Mucosa of gallbladder (tissue), 1 donor: ENCODE data around the gene NKAIN2. TPM values are rescaled to one million over a fixed set of nuclear protein-coding genes. Genes with fewer than 3 reads are reported as not detected.
"Not testable (repeated sequence)": the region's sequence is repeated elsewhere in the genome, so short reads cannot be mapped to it uniquely, and the experiment has no call there.

ENCODE experiments used
- DNase-seq: peaks from one replicate; pipeline ENCODE4 v3.0.0-alpha.2; 2020; ENCODE audit warnings: low spot score
- total RNA-seq: library from RNA; stranded (reverse); gene quantifications from one replicate; pipeline ENCODE4 v1.2.1, GENCODE V29; 2021
- donor health status: DM: no; HTN: no; CAD: no.

The NKAIN2 gene
- total RNA-seq, 1 donor from 2014 or later: 0.29 TPM

GRCh38 chr6:124203101-124203811 lies 399.6 kb downstream of the NKAIN2 start:
- DNase-seq: no peak

DNA sequence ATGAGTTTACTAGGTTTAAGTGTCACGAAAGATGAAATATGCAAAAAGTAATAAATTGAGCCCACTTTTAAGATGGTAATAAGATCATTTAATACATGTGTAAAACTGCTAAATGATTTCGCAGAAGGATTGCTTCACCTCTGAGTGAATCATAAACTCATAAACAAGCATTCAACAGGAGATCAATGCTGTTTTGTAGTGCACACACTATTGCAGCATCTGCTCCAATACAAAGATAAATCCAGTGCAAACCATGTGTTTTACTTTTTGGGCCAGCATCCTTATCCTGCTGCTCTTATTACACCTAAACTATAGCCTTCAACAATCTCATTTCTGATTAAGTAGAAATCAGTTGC lies 400.1 kb downstream of the NKAIN2 start:
- no peak for DNase-seq

- no peak for DNase-seq
Measured at GRCh38 chr6:124205921-124206320, 402.3 kb downstream of the NKAIN2 start.

DNA sequence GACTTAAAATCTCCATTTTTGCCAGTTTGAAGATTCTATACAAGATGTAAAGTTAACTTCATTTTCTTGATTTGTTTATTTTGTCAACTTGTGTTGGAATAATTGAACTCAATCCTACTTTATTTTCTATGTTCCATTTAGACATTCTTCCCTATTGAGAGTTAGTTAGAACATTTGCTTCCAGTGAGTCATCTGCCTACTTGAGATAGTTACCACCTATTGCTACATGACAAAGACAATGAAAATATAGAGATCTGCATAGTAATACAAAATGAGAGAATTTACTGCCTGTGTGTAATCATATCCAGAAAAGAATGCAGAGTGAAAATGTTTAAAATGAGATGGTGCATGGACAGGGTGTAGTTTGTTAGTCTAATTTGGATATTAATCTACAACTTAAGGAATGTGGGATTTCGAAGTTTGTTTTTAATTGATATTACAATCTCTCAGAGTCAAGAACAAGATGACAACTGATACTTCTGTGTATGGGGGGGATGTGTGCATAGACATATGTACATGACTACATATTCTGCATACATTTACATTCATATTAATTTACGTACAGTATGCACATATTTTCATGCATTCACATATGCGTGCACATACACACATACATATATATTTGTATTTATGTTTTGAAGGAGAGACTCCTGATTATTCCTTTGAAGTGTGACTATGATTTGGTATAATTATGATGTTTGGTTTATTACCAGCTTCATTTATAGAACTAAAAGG lies 420.1 kb downstream of the NKAIN2 start:
- DNase-seq: no peak

DNA sequence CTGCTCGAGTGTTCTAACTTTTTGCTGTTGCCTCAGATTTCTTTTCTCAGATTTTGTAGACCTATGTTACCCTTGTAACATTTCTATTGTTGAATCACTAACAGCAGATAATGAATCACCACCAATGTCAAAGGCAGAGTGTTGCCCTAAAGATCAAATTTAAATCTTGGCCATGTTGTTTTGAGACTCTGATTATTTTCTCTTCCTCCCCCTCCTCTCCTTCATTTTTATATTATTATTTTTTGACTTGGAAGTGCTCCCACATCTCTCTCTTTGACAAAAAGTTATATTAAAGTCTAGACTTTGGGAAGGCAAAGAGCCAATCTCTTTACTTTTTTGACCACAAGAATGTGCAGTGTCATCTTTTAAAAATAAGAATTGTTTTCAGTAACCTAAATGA lies 422.7 kb downstream of the NKAIN2 start:
- no peak for DNase-seq

DNA sequence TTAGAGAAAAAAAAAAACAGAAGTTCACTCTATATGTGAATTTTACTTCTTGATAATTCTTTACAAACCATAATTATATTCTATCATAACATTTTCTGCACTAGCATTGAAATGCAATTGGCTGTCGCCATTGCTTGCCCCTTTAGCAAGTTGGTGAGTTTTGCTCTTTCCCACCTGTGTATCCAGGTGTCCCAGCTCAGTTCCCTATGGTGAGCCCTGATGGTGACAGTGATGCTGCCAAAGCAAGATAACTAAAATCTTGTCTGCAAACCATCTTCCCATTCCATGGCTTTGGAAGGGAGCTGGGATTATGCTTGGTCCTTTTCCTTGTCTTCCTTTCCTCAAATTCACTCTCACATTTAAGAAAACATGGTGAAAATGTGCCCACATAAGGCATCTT lies 429.6 kb downstream of the NKAIN2 start:
- no peak for DNase-seq

GRCh38 chr6:124234801-124235200 lies 431.1 kb downstream of the NKAIN2 start:
- DNase-seq: no peak

- DNase-seq: no peak
Measured at GRCh38 chr6:124237911-124238310, 434.2 kb downstream of the NKAIN2 start.

DNA sequence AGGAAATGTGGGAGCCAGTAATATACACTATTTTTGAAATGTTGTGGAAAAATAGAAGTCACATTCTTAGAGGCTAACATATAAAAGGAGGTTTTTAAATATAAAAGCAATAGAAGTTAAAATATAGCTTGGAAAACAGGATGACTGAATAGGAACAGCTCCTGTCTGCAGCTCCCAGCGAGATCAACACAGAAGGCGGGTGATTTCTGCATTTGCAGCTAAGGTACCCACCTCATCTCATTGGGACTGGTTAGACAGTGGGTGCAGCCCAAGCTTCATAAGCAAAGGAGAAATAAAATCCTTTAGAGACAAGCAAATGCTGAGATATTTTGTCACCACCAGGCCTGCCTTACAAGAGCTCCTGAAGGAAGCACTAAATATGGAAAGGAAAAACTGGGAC lies 434.7 kb downstream of the NKAIN2 start:
- not testable (repeated sequence) for DNase-seq

DNA sequence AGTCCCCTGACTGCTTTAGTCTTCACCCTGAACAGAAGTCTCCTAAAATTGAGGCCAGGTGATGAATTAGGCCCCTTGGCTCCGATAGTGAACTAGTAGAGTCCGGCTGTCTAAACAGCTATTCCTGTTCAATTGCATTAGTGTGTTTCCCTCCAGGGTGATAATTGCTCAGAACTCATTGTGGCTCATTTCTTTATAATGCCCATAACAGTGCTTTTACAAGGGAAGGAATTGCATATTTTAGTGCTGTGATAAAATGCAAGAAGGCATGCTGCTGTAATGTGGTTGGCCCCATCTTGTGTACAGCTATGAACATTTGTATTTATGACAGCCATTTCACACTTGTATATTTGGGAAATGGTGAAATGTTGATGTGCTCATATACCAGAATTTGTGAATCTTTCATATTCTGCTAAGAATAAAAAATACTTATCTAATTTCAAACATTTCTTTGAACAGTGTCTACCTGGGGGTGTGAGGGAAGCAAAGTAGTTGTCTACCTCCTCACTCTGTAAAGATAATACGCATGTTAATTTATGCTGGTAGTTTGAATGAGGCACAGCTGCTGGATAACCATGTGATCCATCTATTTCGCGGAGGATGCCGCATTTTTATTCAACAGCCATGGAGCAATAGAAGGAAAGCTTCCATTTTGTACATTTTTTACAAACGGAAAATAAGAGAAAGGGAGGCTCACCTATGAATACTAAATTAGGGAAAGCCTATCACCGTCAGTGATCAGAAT lies 451.4 kb downstream of the NKAIN2 start:
- DNase-seq: no peak

- DNase-seq: no peak
Measured at GRCh38 chr6:124260337-124260736, 456.7 kb downstream of the NKAIN2 start.

GRCh38 chr6:124269733-124270132 lies 466.1 kb downstream of the NKAIN2 start:
- DNase-seq: no peak

DNA sequence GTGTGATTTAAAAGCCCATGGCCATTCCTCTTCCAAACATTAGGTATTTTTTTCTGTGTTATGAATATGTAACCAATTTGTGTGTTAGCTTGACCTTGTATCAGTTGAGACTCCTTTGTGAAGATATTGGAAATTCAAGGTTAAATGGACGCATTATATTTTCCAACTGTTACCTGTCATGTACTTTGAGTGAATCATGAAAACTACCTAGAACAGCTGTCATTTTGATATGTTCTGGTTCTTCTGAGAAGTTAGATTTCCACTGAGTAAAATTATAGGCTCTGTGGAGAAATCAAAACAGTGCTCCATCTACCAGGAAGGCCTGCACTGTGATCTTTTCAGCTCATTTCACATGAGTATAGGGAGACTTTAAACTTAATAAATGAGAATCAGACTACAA lies 470.0 kb downstream of the NKAIN2 start:
- DNase-seq: no peak

GRCh38 chr6:124282541-124282940 lies 478.9 kb downstream of the NKAIN2 start:
- no peak for DNase-seq

DNA sequence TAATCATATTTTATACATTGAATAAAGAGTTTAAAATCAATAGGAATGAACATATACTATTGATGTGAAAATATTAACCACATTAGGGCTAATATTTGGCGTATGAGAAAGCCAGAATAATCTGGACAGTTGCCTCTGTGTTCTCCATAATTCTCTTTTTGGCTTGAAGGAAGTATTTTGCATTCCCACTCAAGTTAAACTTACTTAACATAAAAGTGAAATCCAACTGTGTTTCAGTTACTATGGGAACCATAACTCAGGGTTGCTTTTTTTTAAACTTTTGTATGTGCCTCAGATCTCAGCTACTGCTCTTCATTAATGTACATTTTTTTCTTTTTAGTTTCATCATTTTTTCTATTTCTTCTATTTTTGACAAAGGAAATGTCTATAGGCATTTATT lies 479.8 kb downstream of the NKAIN2 start:
- no peak for DNase-seq

DNA sequence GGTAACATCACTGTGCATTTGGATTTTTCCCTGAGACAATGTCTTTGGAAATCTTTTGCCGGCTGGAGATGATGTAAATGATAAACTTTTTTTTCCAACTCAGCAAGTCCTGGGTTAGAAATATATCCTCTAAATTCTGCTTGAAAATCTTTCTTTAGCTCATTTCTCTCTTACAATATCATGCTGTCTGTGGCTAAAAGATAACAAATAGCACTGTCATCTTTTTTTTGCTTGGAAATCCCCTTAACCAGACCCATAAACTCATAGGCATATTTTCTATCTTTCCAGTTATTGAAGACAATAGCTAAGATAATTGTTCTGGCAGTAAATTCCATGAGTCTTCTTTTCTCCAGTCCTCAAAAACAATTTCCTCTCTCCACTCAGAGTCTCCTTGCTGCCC lies 481.5 kb downstream of the NKAIN2 start:
- no peak for DNase-seq

DNA sequence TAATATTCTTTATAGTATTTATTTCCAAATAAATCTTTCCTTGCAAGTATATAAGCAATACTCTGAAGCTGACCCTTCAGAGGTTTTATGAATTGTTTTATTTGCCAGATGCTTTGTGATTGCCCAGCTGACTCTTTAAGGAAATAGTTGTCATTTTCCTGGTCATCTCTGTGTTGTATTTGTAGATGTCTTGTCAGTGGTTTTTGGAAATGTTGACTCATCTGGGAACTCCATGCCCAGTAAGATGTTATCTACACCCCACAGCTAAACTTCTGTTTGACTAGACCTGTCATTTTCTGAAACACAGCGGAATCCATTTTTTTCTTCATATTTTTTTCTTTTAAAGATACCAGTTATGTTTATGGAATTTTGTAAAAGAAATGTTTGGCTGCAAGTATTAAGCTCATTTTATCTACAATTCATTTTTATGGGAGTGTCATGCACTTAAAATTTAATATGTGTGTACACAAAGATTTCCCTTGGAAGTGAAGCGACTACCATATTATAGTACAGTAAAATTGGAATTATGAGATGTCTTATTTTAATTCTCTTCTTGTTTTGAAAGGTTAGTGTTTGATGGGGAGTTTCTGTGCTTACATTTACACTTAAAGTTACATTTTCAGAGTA lies 491.0 kb downstream of the NKAIN2 start:
- DNase-seq: no peak

- DNase-seq: no peak
Measured at GRCh38 chr6:124297507-124297906, 493.8 kb downstream of the NKAIN2 start.

GRCh38 chr6:124298730-124299129 lies 495.1 kb downstream of the NKAIN2 start:
- no peak for DNase-seq

DNA sequence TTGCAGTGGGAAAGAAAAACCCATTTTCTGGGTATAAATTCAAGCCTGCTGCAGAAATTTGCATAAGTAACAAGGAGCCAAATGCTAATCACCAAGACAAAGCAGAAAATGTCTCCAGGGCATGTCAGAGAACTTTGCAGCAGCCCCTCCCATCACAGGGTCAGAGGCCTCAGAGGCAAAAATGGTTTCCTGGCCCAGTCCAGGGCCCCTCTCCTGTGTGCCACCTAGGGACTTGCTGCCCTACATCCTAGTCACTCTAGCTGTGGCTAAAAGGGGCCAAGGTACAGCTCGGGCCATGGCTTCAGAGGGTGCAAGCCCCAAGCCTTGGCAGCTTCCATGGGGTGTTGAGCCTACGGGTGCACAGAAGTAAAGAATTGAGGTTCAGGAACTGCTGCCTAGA lies 497.2 kb downstream of the NKAIN2 start:
- DNase-seq: not testable (repeated sequence)

- DNase-seq: no peak
Measured at GRCh38 chr6:124303971-124304370, 500.3 kb downstream of the NKAIN2 start.

GRCh38 chr6:124310139-124310538 lies 506.5 kb downstream of the NKAIN2 start:
- DNase-seq: no peak
